ENCODE results near the gene ELK4. TPM values are rescaled to one million over a fixed set of nuclear protein-coding genes. Genes with fewer than 3 reads are reported as not detected.

The ELK4 gene, protein sequence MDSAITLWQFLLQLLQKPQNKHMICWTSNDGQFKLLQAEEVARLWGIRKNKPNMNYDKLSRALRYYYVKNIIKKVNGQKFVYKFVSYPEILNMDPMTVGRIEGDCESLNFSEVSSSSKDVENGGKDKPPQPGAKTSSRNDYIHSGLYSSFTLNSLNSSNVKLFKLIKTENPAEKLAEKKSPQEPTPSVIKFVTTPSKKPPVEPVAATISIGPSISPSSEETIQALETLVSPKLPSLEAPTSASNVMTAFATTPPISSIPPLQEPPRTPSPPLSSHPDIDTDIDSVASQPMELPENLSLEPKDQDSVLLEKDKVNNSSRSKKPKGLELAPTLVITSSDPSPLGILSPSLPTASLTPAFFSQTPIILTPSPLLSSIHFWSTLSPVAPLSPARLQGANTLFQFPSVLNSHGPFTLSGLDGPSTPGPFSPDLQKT
- 15.2 and 16.4 TPM in 2 replicates for total RNA-seq (2014; rRNA removed; shearing (Covaris generic))
- 4.4 and 5.1 TPM in 2 replicates for polyA plus RNA-seq (2016; fragmentation: Nextera tagmentation; extraction: Ambion mirVana)

DNA sequence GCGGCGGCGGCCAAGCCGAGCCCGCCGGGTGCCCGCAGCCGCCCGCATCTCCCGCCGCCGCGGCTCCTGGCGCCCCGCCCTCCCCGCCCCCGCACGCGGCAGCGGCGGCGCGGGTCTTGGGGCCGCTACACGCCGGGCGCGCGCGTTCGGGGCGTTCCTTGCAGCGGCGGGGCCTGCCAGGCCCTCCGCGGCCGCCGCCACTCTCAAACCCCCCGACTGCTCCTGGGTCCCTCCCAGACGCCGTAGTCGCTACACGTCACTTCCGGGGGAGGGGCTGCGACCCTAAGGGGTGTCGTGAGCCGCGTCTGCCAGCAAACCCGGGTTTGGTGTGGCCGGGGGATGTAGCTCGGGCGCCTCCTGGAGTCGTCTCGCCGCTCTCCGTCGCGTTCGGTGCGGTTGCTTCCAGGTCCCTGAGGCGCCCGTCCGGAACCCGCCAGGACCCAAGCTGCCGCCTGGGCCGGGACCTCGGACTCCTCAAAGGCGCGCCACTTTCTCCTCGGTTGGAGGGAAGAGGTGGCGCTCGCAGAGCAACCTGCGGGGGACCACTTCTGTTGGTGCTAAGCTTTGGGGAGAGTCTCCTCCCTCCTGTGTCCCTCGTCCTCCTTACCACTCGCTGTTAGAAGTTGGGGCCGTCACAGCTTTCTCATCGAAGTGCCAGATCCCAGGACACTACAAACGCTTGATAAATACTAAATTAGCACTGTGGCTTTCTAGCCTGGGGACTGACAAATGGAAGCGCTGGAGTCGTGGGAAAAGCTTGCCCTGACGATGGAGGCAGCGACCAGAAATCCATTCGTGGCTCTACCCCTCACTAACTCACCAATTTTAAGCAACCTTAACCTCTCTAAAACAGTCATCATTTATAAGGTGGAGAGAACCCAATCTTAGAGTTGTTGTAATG, at the start of gene ELK4:
Gene ELK4 (minus strand): TSS at position 244 of the 901 bp plus-strand sequence. CDS start 8,129 bp downstream, outside the sequence.
- Histone ChIP-seq H3K4me1 (ENCODE audit: insufficient read depth) (peaks cover 35% of the 10 kb centered on the region), H3F3A (ENCODE audit: insufficient read depth) (peaks cover 37% of the 10 kb centered on the region), H3K27ac (peak within 1 kb of the TSS; percentile 94), H3K4me2 (ENCODE audit: unreplicated experiment) (peak within 1 kb of the TSS; percentile 90), H3K79me2 (ENCODE audit: insufficient read depth) (peaks cover 42% of the 10 kb centered on the region), H2AFZ (peak within 1 kb of the TSS; percentile 90), H3K9me3 (ENCODE audit: low read depth) (no peaks in the 10 kb centered on the region), H3K4me3 (peak within 1 kb of the TSS; percentile 96), H4K20me1 (ENCODE audit: insufficient read depth) (no peaks in the 10 kb centered on the region), H3K27me3 (replicated peaks; ENCODE audit: insufficient read depth) (no peaks in the 10 kb centered on the region), H3K36me3 (ENCODE audit: low read depth) (no peaks in the 10 kb centered on the region), H3K9me2 (ENCODE audit: insufficient read depth) (no peaks in the 10 kb centered on the region), H3K9ac (peak within 1 kb of the TSS; percentile 91)
- in situ Hi-C loops (cut with MboI), result no loop called here
- WGBS, 2 experiments (ENCODE audit: low coverage in 1 of 2, low lambda C conversion rate in 2 of 2, missing lambda C conversion rate in 2 of 2), result 1% methylated on average over 43 of the region's 83 CpGs
- TF ChIP-seq EZH2 (IDR thresholded peaks at IDR 0.05; ENCODE audit: insufficient read depth, poor library complexity, severe bottlenecking) (no peak), EZH2phosphoT487 (IDR thresholded peaks at IDR 0.05; ENCODE audit: insufficient read depth, low read depth) (no peak)
- peak; percentile 98 for DNase-seq

DNA sequence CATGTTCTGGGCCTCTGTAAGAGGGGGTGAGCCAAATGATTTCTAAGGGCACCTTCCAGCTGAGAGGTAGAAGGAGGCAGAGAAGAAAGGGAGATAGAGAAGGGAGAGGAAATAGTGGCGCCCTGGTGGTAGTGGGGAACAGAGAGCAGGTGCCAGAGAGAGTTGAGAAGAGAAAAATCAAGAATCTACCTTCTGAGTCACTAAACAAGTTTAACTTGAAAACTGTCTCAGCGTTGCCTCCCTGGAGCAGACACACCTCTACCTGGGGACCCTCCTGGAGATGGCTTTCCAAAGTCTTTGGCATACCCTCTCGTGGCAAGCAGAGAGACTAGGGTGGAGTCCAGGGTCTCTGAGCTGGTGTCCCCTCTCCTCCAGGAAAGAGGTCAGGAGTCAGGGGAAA, 49.6 kb upstream of the ELK4 start:
- Histone ChIP-seq H3K4me3 (no peak overlapping the region), H3K36me3 (ENCODE audit: low read depth) (no peaks in the 10 kb centered on the region), H3K9me3 (ENCODE audit: low read depth) (no peaks in the 10 kb centered on the region), H3K4me2 (ENCODE audit: unreplicated experiment) (no peak overlapping the region), H3K9ac (no peak overlapping the region), H3K4me1 (ENCODE audit: insufficient read depth) (0 out of 2 replicates have a peak, but pooled peaks cover 7% of the 10 kb centered on the region), H3K27me3 (replicated peaks; ENCODE audit: insufficient read depth) (no peaks in the 10 kb centered on the region), H3K9me2 (ENCODE audit: insufficient read depth) (no peaks in the 10 kb centered on the region), H2AFZ (no peak overlapping the region), H4K20me1 (ENCODE audit: insufficient read depth) (no peaks in the 10 kb centered on the region), H3K27ac (no peak overlapping the region), H3K79me2 (ENCODE audit: insufficient read depth) (no peaks in the 10 kb centered on the region), H3F3A (ENCODE audit: insufficient read depth) (no peaks in the 10 kb centered on the region)
- in situ Hi-C loops (cut with MboI), result no loop called here
- no peak for TF ChIP-seq EZH2 (IDR thresholded peaks at IDR 0.05; ENCODE audit: insufficient read depth, poor library complexity, severe bottlenecking)
- TF ChIP-seq EZH2phosphoT487 (IDR thresholded peaks at IDR 0.05; ENCODE audit: insufficient read depth, low read depth), result no peak
- 80 to 89% methylated on average over 3 of the region's 3 CpGs for WGBS, 2 experiments (ENCODE audit: low coverage in 1 of 2, low lambda C conversion rate in 2 of 2, missing lambda C conversion rate in 2 of 2)
- DNase-seq, result no peak

DNA sequence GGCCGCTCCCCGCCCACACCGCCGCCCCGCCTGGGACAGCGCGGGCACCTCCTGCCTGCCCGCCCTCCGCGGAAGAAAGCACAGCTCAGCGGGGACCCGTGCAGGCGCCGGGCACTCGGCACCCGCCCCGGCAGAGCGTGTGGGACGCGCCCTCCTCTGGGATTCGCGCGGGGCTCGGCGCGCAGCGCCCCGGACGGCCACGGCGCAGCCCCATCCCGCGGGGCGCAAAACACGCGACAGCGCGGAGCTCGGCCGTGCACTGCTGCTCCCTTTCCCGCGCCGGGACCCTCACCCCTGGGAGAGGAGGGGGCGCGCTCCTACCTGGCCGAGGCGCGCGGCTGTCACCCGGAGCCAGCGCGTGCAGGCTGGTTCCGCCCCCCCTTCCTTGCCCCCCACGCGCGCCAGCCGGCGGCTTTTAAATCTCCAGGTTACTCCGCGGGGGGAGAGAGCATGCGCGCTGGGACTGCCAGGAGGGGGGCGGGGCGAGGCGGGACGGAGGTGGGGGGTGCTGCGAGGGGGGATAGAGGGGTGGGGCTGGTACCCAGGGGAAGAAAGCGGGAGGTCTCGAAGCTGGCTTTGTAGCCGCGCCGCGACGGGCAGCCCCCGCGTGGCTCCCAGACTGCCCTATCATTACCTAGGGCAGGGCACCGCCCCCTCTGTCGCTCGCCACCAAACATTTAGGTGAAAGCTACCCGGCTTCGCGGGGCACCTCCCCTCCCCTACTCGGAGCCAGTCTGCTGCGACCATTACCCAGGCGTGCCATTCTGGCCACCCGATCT, 48.5 kb upstream of the ELK4 start, which contains the start of gene SLC45A3:
Gene SLC45A3 (minus strand): TSS at position 437 of the 779 bp plus-strand sequence. CDS start 15,853 bp downstream, outside the sequence.
- Histone ChIP-seq H3K9me2 (ENCODE audit: insufficient read depth) (no peaks in the 10 kb centered on the region), H3K79me2 (ENCODE audit: insufficient read depth) (no peaks in the 10 kb centered on the region), H3K4me1 (ENCODE audit: insufficient read depth) (0 out of 2 replicates have a peak, but pooled peaks cover 7% of the 10 kb centered on the region), H3K36me3 (ENCODE audit: low read depth) (no peaks in the 10 kb centered on the region), H3K9ac (peak within 1 kb of the TSS; percentile 59), H3K27ac (no peak within 1 kb of the TSS; the same call in 1 of the 2 replicates), H3K27me3 (replicated peaks; ENCODE audit: insufficient read depth) (no peaks in the 10 kb centered on the region), H3F3A (ENCODE audit: insufficient read depth) (no peaks in the 10 kb centered on the region), H4K20me1 (ENCODE audit: insufficient read depth) (no peaks in the 10 kb centered on the region), H3K4me2 (ENCODE audit: unreplicated experiment) (peak within 1 kb of the TSS; percentile 88), H3K4me3 (peak within 1 kb of the TSS; percentile 74), H2AFZ (peak within 1 kb of the TSS; percentile 81), H3K9me3 (ENCODE audit: low read depth) (no peaks in the 10 kb centered on the region)
- peak; percentile 67 for DNase-seq
- TF ChIP-seq EZH2 (IDR thresholded peaks at IDR 0.05; ENCODE audit: insufficient read depth, poor library complexity, severe bottlenecking), result no peak
- no peak for TF ChIP-seq EZH2phosphoT487 (IDR thresholded peaks at IDR 0.05; ENCODE audit: insufficient read depth, low read depth)
- 1 to 2% methylated on average over 29 to 71 of the region's 86 CpGs for whole genome bisulfite sequencing, 2 experiments (ENCODE audit: low coverage in 1 of 2, low lambda C conversion rate in 2 of 2, missing lambda C conversion rate in 2 of 2)
- in situ Hi-C loops (cut with MboI), result no loop called here
